Smooth muscle cell (in vitro differentiated cells): Measurements from ENCODE around the gene LENEP. TPM values are rescaled to one million over a fixed set of nuclear protein-coding genes. Genes with fewer than 3 reads are reported as not detected.

Source experiments
- DNase-seq: peaks from one replicate; lab custom pipeline; 2025; ENCODE audit not compliant: unreplicated experiment; lab: John Stamatoyannopoulos, UW
- H2AFZ ChIP-seq: fragments of 200-600 bp; sonication (generic); 2 replicates; pipeline ENCODE4 v1.6.0; 2016; ENCODE audit warnings: antibody characterized with exemption, low read depth, mild to moderate bottlenecking
- H3F3A ChIP-seq: fragments of 200-600 bp; sonication (generic); 2 replicates; pipeline ENCODE4 v1.6.0; 2017; ENCODE audit warnings: antibody characterized with exemption, low read depth
- H3K27ac ChIP-seq: fragments of 200-600 bp; sonication (generic); 2 replicates; pipeline ENCODE4 v1.5.1; 2016; ENCODE audit warnings: low read depth, mild to moderate bottlenecking
- H3K27me3 ChIP-seq: fragments of 200-600 bp; sonication (generic); 2 replicates; pipeline ENCODE4 v1.6.1; 2016; ENCODE audit warnings: low read depth, mild to moderate bottlenecking
- H3K36me3 ChIP-seq: fragments of 200-600 bp; sonication (generic); 2 replicates; pipeline ENCODE4 v1.5.1; 2016; ENCODE audit warnings: low read depth
- H3K4me1 ChIP-seq: fragments of 200-600 bp; sonication (generic); 2 replicates; pipeline ENCODE4 v1.5.1; 2016; ENCODE audit warnings: low read depth
- H3K4me2 ChIP-seq: fragments of 200-600 bp; sonication (generic); 2 replicates; pipeline ENCODE4 v1.6.0; 2016; ENCODE audit warnings: mild to moderate bottlenecking
- H3K4me3 ChIP-seq: fragments of 200-600 bp; sonication (generic); 2 replicates; pipeline ENCODE4 v1.5.1; 2016; ENCODE audit warnings: mild to moderate bottlenecking
- H3K79me2 ChIP-seq: fragments of 200-600 bp; sonication (generic); 2 replicates; pipeline ENCODE4 v1.6.0; 2016; ENCODE audit warnings: low read depth, mild to moderate bottlenecking
- H3K9ac ChIP-seq: fragments of 200-600 bp; sonication (generic); 2 replicates; pipeline ENCODE4 v1.6.0; 2016; ENCODE audit warnings: low read depth
- H3K9me3 ChIP-seq: fragments of 200-600 bp; sonication (generic); replicated peaks from 2 replicates; pipeline ENCODE4 v1.5.1; 2016; ENCODE audit warnings: low read depth
- H4K20me1 ChIP-seq: fragments of 200-600 bp; sonication (generic); 2 replicates; pipeline ENCODE4 v1.6.0; 2016; ENCODE audit warnings: low read depth
- WGBS: methylation state at CpG from one replicate; pipeline ENCODE4 v1.1.7; 2016; ENCODE audit warnings: low lambda C conversion rate; 5-methylcytosine and 5-hydroxymethylcytosine counted together
- polyA plus RNA-seq: library from polyadenylated mRNA; unstranded; fragments of >200 nt; fragmentation: Nextera tagmentation; extraction: Ambion mirVana; gene quantifications from 2 replicates; pipeline ENCODE4 v1.2.1, GENCODE V29; 2016
- total RNA-seq: library from RNA; depleted of rRNA; stranded (reverse); fragments of >200 nt; gene quantifications from 2 replicates; pipeline ENCODE4 v1.2.3, GENCODE V29; 2014
- TF ChIP-seq, protein P1 (sequence below): fragments of 200-600 bp; sonication (generic); IDR thresholded peaks from 2 replicates; pipeline ENCODE4 v1.5.1; 2017; ENCODE audit warnings: borderline replicate concordance, mild to moderate bottlenecking, antibody characterized with exemption; ENCODE audit not compliant: insufficient read depth, poor library complexity, severe bottlenecking

LENEP gene
- total and polyA plus RNA-seq, 2 experiments from 2014 or later, result not detected

DNA sequence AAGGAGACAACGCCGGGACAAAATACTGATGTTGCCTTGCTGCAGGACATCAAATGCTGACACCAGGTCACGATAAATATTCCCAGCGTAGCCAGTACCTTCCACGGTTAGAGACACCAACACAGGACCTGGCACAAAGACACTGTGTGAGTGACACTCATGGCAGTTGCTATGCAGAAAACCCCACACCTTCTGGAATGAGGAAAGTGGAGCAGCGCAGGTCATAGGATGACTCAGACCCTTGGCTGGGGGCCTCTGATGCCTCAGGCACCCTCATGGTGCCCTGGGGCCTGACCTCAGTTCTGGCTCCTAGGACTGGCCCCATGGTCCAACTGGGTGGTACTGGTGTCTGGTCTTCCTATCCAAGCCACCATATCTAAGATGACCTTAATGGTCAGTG, 33.2 kb downstream of the LENEP start:
- Histone ChIP-seq H4K20me1 (no peaks in the 10 kb centered on the region), H3K9ac (no peak overlapping the region), H3K36me3 (no peaks in the 10 kb centered on the region), H3K79me2 (no peaks in the 10 kb centered on the region), H3K27ac (no peak overlapping the region), H3K9me3 (no peaks in the 10 kb centered on the region), H3K27me3 (no peaks in the 10 kb centered on the region), H3K4me3 (no peak overlapping the region), H3K4me2 (no peak overlapping the region), H3F3A (no peaks in the 10 kb centered on the region), H3K4me1 (no peaks in the 10 kb centered on the region), H2AFZ (no peak overlapping the region)
- TF ChIP-seq, protein P1, sequence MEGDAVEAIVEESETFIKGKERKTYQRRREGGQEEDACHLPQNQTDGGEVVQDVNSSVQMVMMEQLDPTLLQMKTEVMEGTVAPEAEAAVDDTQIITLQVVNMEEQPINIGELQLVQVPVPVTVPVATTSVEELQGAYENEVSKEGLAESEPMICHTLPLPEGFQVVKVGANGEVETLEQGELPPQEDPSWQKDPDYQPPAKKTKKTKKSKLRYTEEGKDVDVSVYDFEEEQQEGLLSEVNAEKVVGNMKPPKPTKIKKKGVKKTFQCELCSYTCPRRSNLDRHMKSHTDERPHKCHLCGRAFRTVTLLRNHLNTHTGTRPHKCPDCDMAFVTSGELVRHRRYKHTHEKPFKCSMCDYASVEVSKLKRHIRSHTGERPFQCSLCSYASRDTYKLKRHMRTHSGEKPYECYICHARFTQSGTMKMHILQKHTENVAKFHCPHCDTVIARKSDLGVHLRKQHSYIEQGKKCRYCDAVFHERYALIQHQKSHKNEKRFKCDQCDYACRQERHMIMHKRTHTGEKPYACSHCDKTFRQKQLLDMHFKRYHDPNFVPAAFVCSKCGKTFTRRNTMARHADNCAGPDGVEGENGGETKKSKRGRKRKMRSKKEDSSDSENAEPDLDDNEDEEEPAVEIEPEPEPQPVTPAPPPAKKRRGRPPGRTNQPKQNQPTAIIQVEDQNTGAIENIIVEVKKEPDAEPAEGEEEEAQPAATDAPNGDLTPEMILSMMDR, result no peak
- 89% methylated on average over 6 of the region's 6 CpGs for WGBS
- no peak for DNase-seq

GRCh38 chr1:155029513-155030242, 36.3 kb downstream of the LENEP start:
- Histone ChIP-seq H3F3A (no peaks in the 10 kb centered on the region), H2AFZ (no peak overlapping the region), H3K9me3 (no peaks in the 10 kb centered on the region), H3K36me3 (no peaks in the 10 kb centered on the region), H3K27me3 (no peaks in the 10 kb centered on the region), H3K27ac (no peak overlapping the region), H3K9ac (no peak overlapping the region), H3K79me2 (no peaks in the 10 kb centered on the region), H3K4me3 (no peak overlapping the region), H3K4me2 (no peak overlapping the region), H4K20me1 (no peaks in the 10 kb centered on the region), H3K4me1 (no peaks in the 10 kb centered on the region)
- no peak for DNase-seq
- WGBS, result 81% methylated on average over 15 of the region's 16 CpGs
- TF ChIP-seq, protein P1, result no peak

- Histone ChIP-seq H4K20me1 (no peaks in the 10 kb centered on the region), H3K27ac (no peak overlapping the region), H3K4me3 (no peak overlapping the region), H3K9me3 (no peaks in the 10 kb centered on the region), H2AFZ (no peak overlapping the region), H3K79me2 (no peaks in the 10 kb centered on the region), H3K4me1 (no peaks in the 10 kb centered on the region), H3K27me3 (no peaks in the 10 kb centered on the region), H3K36me3 (no peaks in the 10 kb centered on the region), H3K9ac (no peak overlapping the region), H3F3A (no peaks in the 10 kb centered on the region), H3K4me2 (no peak overlapping the region)
- no peak for DNase-seq
- 93% methylated on average over 14 of the region's 15 CpGs for WGBS
- TF ChIP-seq, protein P1, result no peak
Observed at GRCh38 chr1:155030243-155030795, 36.9 kb downstream of the LENEP start.

DNA sequence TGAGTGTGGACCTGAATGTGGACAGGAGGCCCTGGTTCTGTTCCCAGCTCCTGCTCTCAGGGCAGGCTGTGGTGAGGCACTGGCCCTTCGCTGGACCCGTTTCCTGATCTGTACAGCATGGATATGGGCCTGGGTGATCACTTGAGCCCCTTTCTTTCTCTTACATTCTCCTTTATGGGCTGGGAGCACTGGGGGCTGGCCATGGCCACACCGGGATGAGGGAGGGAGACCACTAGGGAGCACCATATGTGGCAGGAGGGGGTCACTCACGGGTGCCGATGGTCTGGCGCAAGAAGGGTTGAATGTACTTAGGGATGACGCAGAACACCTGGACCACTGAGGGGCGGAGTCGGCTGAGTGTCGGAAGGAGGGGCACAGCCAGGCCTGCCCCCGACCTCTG, 37.5 kb downstream of the LENEP start:
- Histone ChIP-seq H3K79me2 (no peaks in the 10 kb centered on the region), H3K9ac (no peak overlapping the region), H3K4me1 (no peaks in the 10 kb centered on the region), H3F3A (no peaks in the 10 kb centered on the region), H3K36me3 (no peaks in the 10 kb centered on the region), H4K20me1 (no peaks in the 10 kb centered on the region), H3K4me2 (no peak overlapping the region), H3K9me3 (no peaks in the 10 kb centered on the region), H3K27ac (no peak overlapping the region), H3K27me3 (no peaks in the 10 kb centered on the region), H2AFZ (no peak overlapping the region), H3K4me3 (no peak overlapping the region)
- DNase-seq, result no peak
- WGBS, result 95% methylated on average over 7 of the region's 11 CpGs
- TF ChIP-seq, protein P1, result no peak
